ENCODE results near the gene PLEKHD1. TPM values are rescaled to one million over a fixed set of nuclear protein-coding genes. Genes with fewer than 3 reads are reported as not detected.
"Not testable (repeated sequence)": the region's sequence is repeated elsewhere in the genome, so short reads cannot be mapped to it uniquely, and the experiment has no call there.

Gene PLEKHD1
- total RNA-seq, 2 donors from 2014 or later, result not detected

DNA sequence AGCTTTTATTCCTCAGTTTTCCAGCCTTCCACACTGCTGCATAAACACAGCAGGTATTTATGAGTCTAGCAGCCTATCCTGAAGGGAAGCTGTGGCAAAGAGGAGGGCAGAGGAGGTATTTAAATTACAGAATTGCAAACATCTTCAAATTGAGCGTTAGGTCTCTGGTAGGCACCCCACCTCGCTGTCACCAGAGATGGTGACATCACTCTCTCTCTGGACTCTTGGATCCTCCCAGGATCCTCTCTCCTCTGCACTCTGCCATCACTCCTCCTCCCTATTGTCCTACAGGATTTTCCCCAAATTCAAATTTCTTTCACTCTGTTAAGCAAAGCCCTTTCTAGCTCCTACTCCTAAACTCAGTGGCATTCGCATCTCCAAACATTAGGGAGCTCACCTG, 6.7 kb downstream of the PLEKHD1 start:
- no peak for DNase-seq (ENCODE audit: low spot score)

DNA sequence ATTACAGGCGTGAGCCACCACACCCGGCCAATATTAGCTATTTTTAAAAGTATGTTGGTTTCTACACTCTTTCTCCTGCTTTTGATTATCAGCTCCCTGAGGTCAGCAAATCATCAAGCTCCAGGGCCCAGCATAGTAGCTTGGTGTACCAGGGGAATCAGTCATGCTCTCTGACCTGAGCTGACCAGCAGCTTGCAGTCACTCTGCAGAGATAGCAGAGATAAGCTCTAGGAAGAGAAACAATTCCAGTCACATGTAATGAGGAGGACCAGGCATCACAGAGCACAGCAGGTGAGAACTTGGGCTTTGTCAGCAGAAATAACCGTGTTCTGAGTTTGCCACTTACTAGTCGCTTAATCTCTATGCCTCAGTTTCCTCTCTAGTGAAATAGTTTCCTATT, 8.5 kb downstream of the PLEKHD1 start:
- TF ChIP-seq, protein P1, sequence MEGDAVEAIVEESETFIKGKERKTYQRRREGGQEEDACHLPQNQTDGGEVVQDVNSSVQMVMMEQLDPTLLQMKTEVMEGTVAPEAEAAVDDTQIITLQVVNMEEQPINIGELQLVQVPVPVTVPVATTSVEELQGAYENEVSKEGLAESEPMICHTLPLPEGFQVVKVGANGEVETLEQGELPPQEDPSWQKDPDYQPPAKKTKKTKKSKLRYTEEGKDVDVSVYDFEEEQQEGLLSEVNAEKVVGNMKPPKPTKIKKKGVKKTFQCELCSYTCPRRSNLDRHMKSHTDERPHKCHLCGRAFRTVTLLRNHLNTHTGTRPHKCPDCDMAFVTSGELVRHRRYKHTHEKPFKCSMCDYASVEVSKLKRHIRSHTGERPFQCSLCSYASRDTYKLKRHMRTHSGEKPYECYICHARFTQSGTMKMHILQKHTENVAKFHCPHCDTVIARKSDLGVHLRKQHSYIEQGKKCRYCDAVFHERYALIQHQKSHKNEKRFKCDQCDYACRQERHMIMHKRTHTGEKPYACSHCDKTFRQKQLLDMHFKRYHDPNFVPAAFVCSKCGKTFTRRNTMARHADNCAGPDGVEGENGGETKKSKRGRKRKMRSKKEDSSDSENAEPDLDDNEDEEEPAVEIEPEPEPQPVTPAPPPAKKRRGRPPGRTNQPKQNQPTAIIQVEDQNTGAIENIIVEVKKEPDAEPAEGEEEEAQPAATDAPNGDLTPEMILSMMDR (IDR thresholded peaks at IDR 0.05), result no peak
- Histone ChIP-seq H3K27ac (no peak overlapping the region), H3K4me1 (no peaks in the 10 kb centered on the region), H3K4me3 (no peak overlapping the region), H3K36me3 (no peaks in the 10 kb centered on the region), H3K9me3 (no peaks in the 10 kb centered on the region), H3K27me3 (no peaks in the 10 kb centered on the region)
- DNase-seq (ENCODE audit: low spot score), result no peak

More for the DNA sequence above, 6.7 kb downstream of the PLEKHD1 start:
- no peaks in the 10 kb centered on the region for H3K36me3 ChIP-seq
- H3K4me3 ChIP-seq, result no peak overlapping the region
- H3K27ac ChIP-seq, result no peak overlapping the region
- no peaks in the 10 kb centered on the region for H3K27me3 ChIP-seq
- TF ChIP-seq, protein P1 (IDR thresholded peaks at IDR 0.05), result no peak
- H3K9me3 ChIP-seq, result no peaks in the 10 kb centered on the region
- H3K4me1 ChIP-seq, result no peaks in the 10 kb centered on the region

DNA sequence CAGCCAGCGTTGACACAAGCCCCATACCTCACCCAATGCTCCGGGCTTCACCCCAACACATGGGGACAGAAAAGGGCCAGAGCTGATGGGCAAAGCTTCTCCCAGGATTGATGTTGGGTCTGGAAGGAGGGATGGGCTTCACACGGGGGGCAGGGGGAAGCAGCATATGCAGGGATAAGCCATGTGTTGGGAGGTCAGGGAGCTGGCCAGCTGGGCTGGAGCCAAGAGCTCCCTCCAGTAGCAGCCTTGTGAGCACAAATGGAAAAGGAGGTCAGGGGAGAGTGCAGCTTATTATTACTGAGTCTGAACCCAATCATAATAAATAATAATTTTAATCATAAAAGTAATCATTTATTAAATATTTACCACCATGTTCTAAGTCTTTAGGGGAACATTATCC, 9.3 kb downstream of the PLEKHD1 start:
- Histone ChIP-seq H3K4me3 (no peak overlapping the region), H3K36me3 (no peaks in the 10 kb centered on the region), H3K4me1 (no peaks in the 10 kb centered on the region), H3K27me3 (no peaks in the 10 kb centered on the region), H3K27ac (no peak overlapping the region), H3K9me3 (no peaks in the 10 kb centered on the region)
- no peak for DNase-seq (ENCODE audit: low spot score)
- TF ChIP-seq, protein P1 (IDR thresholded peaks at IDR 0.05), result no peak

DNA sequence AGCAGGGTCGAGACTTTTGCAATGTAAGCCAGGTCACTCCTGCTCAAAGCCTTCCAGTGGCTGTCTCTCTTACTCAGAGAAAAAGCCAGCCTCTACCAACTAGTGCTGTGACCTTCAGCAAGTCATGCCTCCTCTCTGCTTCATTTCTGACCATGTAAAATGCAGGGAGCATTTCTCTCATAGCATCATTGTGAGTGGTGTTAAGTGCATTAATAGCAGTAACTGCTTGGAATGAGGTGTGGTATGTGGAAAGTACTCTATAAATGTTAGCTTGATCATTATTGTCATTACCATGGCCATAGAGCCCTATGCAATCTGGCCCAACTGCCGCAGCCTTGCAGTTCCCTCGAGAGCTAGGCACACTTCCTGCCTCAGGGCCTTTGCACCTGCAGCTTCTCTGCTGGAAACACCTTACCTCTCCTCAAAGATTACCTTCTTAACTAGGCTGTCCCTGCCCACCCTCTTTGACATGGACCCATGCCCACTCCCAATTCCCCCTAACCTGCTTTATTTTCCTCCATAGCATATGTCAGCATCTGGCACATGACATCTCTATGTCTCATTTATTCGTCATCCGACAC, 10.9 kb downstream of the PLEKHD1 start:
- Histone ChIP-seq H3K36me3 (no peaks in the 10 kb centered on the region), H3K9me3 (no peaks in the 10 kb centered on the region), H3K27ac (no peak overlapping the region), H3K4me3 (no peak overlapping the region), H3K27me3 (no peaks in the 10 kb centered on the region), H3K4me1 (no peaks in the 10 kb centered on the region)
- TF ChIP-seq, protein P1 (IDR thresholded peaks at IDR 0.05), result no peak
- DNase-seq (ENCODE audit: low spot score), result no peak

DNA sequence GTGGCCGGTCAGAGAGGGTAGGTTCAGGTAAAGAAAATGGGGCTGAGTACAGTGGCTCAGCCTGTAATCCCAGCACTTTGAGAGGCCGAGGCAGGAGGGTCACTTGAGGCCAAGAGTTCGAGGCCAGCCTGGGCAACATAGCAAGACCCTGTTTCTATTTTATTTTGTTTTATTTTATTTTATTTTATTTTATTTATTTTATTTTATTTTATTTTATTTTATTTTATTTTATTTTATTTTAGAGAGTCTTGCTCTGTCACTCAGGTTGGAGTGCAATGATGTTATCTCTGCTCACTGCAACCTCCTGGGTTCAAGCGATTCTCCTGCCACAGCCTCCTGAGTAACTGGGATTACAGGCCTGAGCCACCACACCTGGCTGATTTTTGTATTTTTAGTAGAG, 13.3 kb downstream of the PLEKHD1 start:
- H3K27ac ChIP-seq; H3K36me3 ChIP-seq; H3K4me3 ChIP-seq; DNase-seq (ENCODE audit: low spot score); H3K27me3 ChIP-seq; H3K9me3 ChIP-seq: not testable (repeated sequence)
- H3K4me1 ChIP-seq, result peaks cover 0 to 17% of the 10 kb centered on the region in 2 donors

DNA sequence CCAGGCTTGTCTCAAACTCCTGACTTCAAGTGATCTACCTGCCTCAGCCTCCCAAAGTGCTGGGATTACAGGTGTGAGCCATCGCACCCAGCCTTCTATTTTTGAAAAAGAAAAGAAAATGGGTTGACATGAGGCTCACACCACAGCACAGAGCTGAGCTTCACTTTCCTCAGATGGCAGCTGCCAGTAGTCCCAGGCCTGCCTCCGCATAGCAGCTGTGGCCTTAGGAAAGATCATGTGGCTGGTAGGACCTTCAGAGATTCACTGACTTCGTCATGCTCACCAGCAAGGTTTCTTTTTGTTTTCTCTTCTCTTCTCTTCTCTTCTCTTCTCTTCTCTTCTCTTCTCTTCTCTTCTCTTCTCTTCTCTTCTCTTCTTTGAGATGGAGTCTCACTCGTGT, 13.8 kb downstream of the PLEKHD1 start:
- not testable (repeated sequence) for DNase-seq (ENCODE audit: low spot score); H3K27ac ChIP-seq; H3K27me3 ChIP-seq; H3K4me3 ChIP-seq; H3K36me3 ChIP-seq; H3K9me3 ChIP-seq
- peaks cover 0 to 17% of the 10 kb centered on the region in 2 donors for H3K4me1 ChIP-seq

DNA sequence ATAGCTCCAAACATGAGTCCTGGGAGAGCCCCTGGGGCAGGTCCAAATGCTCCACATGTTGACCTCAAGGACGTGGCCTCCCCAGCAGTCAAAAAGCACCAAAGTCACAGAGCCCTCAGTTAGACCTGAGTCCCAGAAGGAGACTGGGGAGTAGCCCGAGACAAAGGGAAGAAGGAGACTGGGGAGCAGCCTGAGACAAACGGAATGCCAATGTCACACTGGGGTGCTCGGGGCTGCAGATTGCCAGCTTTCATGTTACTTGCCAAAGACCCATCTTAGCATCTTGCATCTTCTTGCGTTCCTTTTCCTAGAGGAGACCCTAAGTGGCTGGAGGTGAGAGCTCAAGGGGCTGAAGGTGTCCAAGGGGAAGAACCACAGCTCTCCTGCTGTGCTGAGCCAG, 14.9 kb downstream of the PLEKHD1 start:
- no peak for DNase-seq (ENCODE audit: low spot score)
- TF ChIP-seq, protein P1 (IDR thresholded peaks at IDR 0.05), result no peak
- Histone ChIP-seq H3K9me3 (no peaks in the 10 kb centered on the region), H3K27me3 (no peaks in the 10 kb centered on the region), H3K27ac (no peak overlapping the region), H3K36me3 (no peaks in the 10 kb centered on the region), H3K4me1 (peaks cover 0 to 17% of the 10 kb centered on the region in 2 donors), H3K4me3 (no peak overlapping the region)

All from right atrium auricular region (tissue), 2 donors.